NT2/D1 (cell line): ENCODE data around the gene LRRC4B.

Experiments used
- DNase-seq: peaks from one replicate; pipeline ENCODE4 v3.0.0-alpha.2; 2011; ENCODE audit warnings: low read depth, low spot score
- H3K27me3 ChIP-seq: 2 replicates; pipeline ENCODE4 v1.6.0; 2011; ENCODE audit warnings: mild to moderate bottlenecking; ENCODE audit not compliant: insufficient read length, insufficient read depth
- H3K36me3 ChIP-seq: 2 replicates; pipeline ENCODE4 v1.6.1; 2011; ENCODE audit warnings: mild to moderate bottlenecking, low read length, mixed read lengths; ENCODE audit not compliant: insufficient read depth, insufficient read length
- H3K4me1 ChIP-seq: 2 replicates; pipeline ENCODE4 v1.5.1; 2011; ENCODE audit not compliant: insufficient read depth, insufficient read length
- H3K4me3 ChIP-seq: 2 replicates; pipeline ENCODE4 v1.5.1; 2011; ENCODE audit warnings: low read depth; ENCODE audit not compliant: insufficient read length
- H3K9ac ChIP-seq: 2 replicates; pipeline ENCODE4 v1.6.0; 2011; ENCODE audit warnings: low read depth; ENCODE audit not compliant: insufficient read length
- H3K9me3 ChIP-seq: 2 replicates; pipeline ENCODE4 v1.5.1; 2011; ENCODE audit warnings: mild to moderate bottlenecking, low read length; ENCODE audit not compliant: insufficient read depth
- SUZ12 ChIP-seq: IDR thresholded peaks from 2 replicates; pipeline ENCODE4 v1.6.1; 2011; ENCODE audit not compliant: insufficient read length, insufficient read depth; ENCODE audit errors: extremely low read depth
- YY1 ChIP-seq: IDR thresholded peaks from 2 replicates; pipeline ENCODE4 v1.6.1; 2011; ENCODE audit not compliant: insufficient read length, insufficient read depth
- ZNF274 ChIP-seq: IDR thresholded peaks from 2 replicates; pipeline ENCODE4 v1.6.1; 2011; ENCODE audit warnings: mild to moderate bottlenecking, low read depth, low read length

LRRC4B gene

GRCh38 chr19:50510121-50510670 is 58.0 kb downstream of the LRRC4B start:
- Histone ChIP-seq H3K9me3 (no peaks in the 10 kb centered on the region), H3K36me3 (no peaks in the 10 kb centered on the region), H3K9ac (no peak overlapping the region), H3K4me1 (peaks cover 20% of the 10 kb centered on the region), H3K27me3 (no peaks in the 10 kb centered on the region), H3K4me3 (peak overlapping the region; percentile 52)
- TF ChIP-seq SUZ12 (no peak), ZNF274 (no peak)
- no peak for DNase-seq

- Histone ChIP-seq H3K9ac (no peak overlapping the region), H3K9me3 (no peaks in the 10 kb centered on the region), H3K4me3 (no peak overlapping the region), H3K36me3 (no peaks in the 10 kb centered on the region), H3K4me1 (peaks cover 19% of the 10 kb centered on the region), H3K27me3 (no peaks in the 10 kb centered on the region)
- DNase-seq = no peak
- TF ChIP-seq ZNF274 = no peak
- no peak for TF ChIP-seq SUZ12
- no peak for TF ChIP-seq YY1
Observed at GRCh38 chr19:50509366-50509765, 58.9 kb downstream of the LRRC4B start.

- TF ChIP-seq ZNF274 (no peak), SUZ12 (no peak), YY1 (no peak)
- no peak overlapping the region for H3K4me3 ChIP-seq
- no peaks in the 10 kb centered on the region for H3K36me3 ChIP-seq
- peaks cover 14% of the 10 kb centered on the region for H3K4me1 ChIP-seq
- H3K9ac ChIP-seq = no peak overlapping the region
- no peak for DNase-seq
- H3K9me3 ChIP-seq = no peaks in the 10 kb centered on the region
- H3K27me3 ChIP-seq = no peaks in the 10 kb centered on the region
Observed at GRCh38 chr19:50508843-50509190, 59.4 kb downstream of the LRRC4B start.

GRCh38 chr19:50507376-50507775 is 60.9 kb downstream of the LRRC4B start:
- Histone ChIP-seq H3K36me3 (no peaks in the 10 kb centered on the region), H3K4me1 (peaks cover 7% of the 10 kb centered on the region), H3K4me3 (no peak overlapping the region), H3K9me3 (no peaks in the 10 kb centered on the region), H3K27me3 (no peaks in the 10 kb centered on the region), H3K9ac (no peak overlapping the region)
- DNase-seq = no peak
- TF ChIP-seq ZNF274 = no peak
- no peak for TF ChIP-seq YY1
- TF ChIP-seq SUZ12 = no peak

- DNase-seq = no peak
- H3K9me3 ChIP-seq = no peaks in the 10 kb centered on the region
- no peak for TF ChIP-seq YY1
- TF ChIP-seq ZNF274 = no peak
- TF ChIP-seq SUZ12 = no peak
- no peaks in the 10 kb centered on the region for H3K27me3 ChIP-seq
- no peak overlapping the region for H3K9ac ChIP-seq
- peaks cover 10% of the 10 kb centered on the region for H3K4me1 ChIP-seq
- H3K36me3 ChIP-seq = no peaks in the 10 kb centered on the region
- no peak overlapping the region for H3K4me3 ChIP-seq
Observed at GRCh38 chr19:50506700-50507099, 61.5 kb downstream of the LRRC4B start.

- Histone ChIP-seq H3K4me1 (peaks cover 15% of the 10 kb centered on the region), H3K4me3 (no peak overlapping the region), H3K36me3 (no peaks in the 10 kb centered on the region), H3K27me3 (no peaks in the 10 kb centered on the region), H3K9ac (no peak overlapping the region), H3K9me3 (no peaks in the 10 kb centered on the region)
- no peak for DNase-seq
- no peak for TF ChIP-seq YY1
- TF ChIP-seq ZNF274 = no peak
- TF ChIP-seq SUZ12 = no peak
Observed at GRCh38 chr19:50505856-50506611, 62.2 kb downstream of the LRRC4B start.

- Histone ChIP-seq H3K36me3 (no peaks in the 10 kb centered on the region), H3K9ac (peak overlapping the region; percentile 32)
Observed at GRCh38 chr19:50501568-50502475, 66.4 kb downstream of the LRRC4B start.

More at GRCh38 chr19:50501568-50502475, 66.4 kb downstream of the LRRC4B start:
- Histone ChIP-seq H3K9me3 (no peaks in the 10 kb centered on the region), H3K4me1 (peaks cover 13% of the 10 kb centered on the region), H3K27me3 (peaks cover 35% of the 10 kb centered on the region), H3K4me3 (no peak overlapping the region)
- no peak for DNase-seq
- TF ChIP-seq YY1 = no peak
- TF ChIP-seq SUZ12 = no peak
- no peak for TF ChIP-seq ZNF274
